ENCODE measurements around the gene MYPOP.
A peak's percentile ranks its signal among the peaks of the same experiment; 100 is the strongest.

The MYPOP gene

GRCh38 chr19:45862271-45862563 lies 40.2 kb downstream of the MYPOP start:
- peaks cover 7 to 28% of the 10 kb centered on the region in 2 donors for H3K27me3 Mint-ChIP-seq
- peaks cover 27% of the 10 kb centered on the region for H3K36me3 Mint-ChIP-seq (ENCODE audit: insufficient read depth)
- peak overlapping the region; percentile 89 to 96 for H3K4me3 Mint-ChIP-seq

DNA sequence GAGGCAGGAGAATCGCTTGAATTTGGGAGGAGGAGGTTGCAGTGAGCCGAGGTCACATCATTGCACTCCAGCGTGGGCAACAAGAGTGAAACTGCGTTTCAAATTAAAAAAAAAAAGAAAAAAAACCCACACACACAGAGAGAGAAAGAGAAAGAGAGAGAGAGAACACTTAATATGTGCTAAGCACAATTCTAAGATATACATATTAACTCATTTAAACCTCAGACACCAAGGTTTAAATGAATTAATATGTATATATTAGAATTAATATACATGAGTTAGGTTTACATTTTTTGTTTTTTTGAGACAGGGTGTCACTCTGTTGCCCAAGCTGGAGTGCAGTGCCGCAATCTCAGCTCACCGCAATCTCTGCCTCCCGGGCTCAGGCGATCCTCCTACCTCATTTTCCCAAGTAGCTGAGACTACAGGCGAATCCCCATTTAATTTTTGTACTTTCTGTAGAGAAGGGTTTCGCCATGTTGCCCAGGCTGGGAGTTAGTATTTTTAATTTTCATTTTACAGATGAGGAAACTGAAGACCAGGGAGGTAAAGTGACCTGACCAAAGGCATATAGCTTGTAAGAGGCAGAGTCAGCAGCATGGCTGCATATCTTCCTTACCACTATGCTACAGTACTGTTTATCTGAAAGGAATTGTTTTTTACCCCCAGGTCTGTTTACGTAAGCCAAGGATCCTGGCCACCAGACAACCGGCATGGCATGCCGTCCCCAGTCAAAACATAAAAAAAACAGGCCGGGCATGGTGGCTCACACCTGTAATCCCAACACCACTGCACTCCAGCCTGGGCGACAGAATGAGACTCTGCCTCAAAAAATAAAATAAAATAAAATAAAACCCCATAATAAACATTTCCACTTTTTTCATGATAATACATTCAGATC lies 41.8 kb downstream of the MYPOP start:
- Mint-ChIP-seq H3K9me3 (no peaks in the 10 kb centered on the region), H3K4me3 (peak overlapping the region; percentile 55 to 96), H3K27ac (no peak overlapping the region), H3K4me1 (ENCODE audit: low read depth in 2 of 2) (peaks cover 25 to 27% of the 10 kb centered on the region in 2 donors), H3K27me3 (peaks cover 7 to 24% of the 10 kb centered on the region in 2 donors), H3K36me3 (ENCODE audit: insufficient read depth) (peaks cover 35% of the 10 kb centered on the region)
- DNase-seq: no peak
- ATAC-seq (replicated peaks): no peak

More at GRCh38 chr19:45862271-45862563, 40.2 kb downstream of the MYPOP start:
- DNase-seq (peak in 1 of 3 experiments; percentile 27), ATAC-seq (replicated peaks) (no peak)
- peak overlapping the region; percentile 94 to 95 for H3K27ac Mint-ChIP-seq
- H3K4me1 Mint-ChIP-seq (ENCODE audit: low read depth in 2 of 2): peaks cover 24 to 27% of the 10 kb centered on the region in 2 donors
- H3K9me3 Mint-ChIP-seq: no peaks in the 10 kb centered on the region

- Mint-ChIP-seq H3K36me3 (ENCODE audit: insufficient read depth) (peaks cover 60% of the 10 kb centered on the region), H3K27ac (peak overlapping the region in 1 of 2 donors; percentile 76), H3K4me3 (no peak overlapping the region), H3K4me1 (ENCODE audit: low read depth in 2 of 2) (peaks cover 4 to 8% of the 10 kb centered on the region in 2 donors), H3K27me3 (no peaks in the 10 kb centered on the region), H3K9me3 (no peaks in the 10 kb centered on the region)
- ATAC-seq (replicated peaks) (no peak), DNase-seq (no peak)
Measured at GRCh38 chr19:45854167-45854778, 48.1 kb downstream of the MYPOP start.

GRCh38 chr19:45852983-45853382 lies 49.4 kb downstream of the MYPOP start:
- Mint-ChIP-seq H3K4me3 (no peak overlapping the region), H3K36me3 (ENCODE audit: insufficient read depth) (peaks cover 53% of the 10 kb centered on the region), H3K27ac (no peak overlapping the region), H3K27me3 (no peaks in the 10 kb centered on the region), H3K9me3 (no peaks in the 10 kb centered on the region), H3K4me1 (ENCODE audit: low read depth in 2 of 2) (peaks cover 0 to 8% of the 10 kb centered on the region in 2 donors)
- ATAC-seq (replicated peaks) (no peak), DNase-seq (no peak)

GRCh38 chr19:45852145-45852750 lies 50.2 kb downstream of the MYPOP start:
- H3K4me1 Mint-ChIP-seq (ENCODE audit: low read depth in 2 of 2): peaks cover 0 to 8% of the 10 kb centered on the region in 2 donors
- peaks cover 58% of the 10 kb centered on the region for H3K36me3 Mint-ChIP-seq (ENCODE audit: insufficient read depth)
- H3K27ac Mint-ChIP-seq: no peak overlapping the region
- no peak for ATAC-seq (replicated peaks)
- H3K9me3 Mint-ChIP-seq: no peaks in the 10 kb centered on the region
- H3K27me3 Mint-ChIP-seq: no peaks in the 10 kb centered on the region
- no peak for DNase-seq
- H3K4me3 Mint-ChIP-seq: no peak overlapping the region

- Mint-ChIP-seq H3K4me3 (no peak overlapping the region), H3K9me3 (no peaks in the 10 kb centered on the region), H3K27ac (no peak overlapping the region), H3K27me3 (no peaks in the 10 kb centered on the region), H3K36me3 (ENCODE audit: insufficient read depth) (peaks cover 70% of the 10 kb centered on the region), H3K4me1 (ENCODE audit: low read depth in 2 of 2) (peaks cover 0 to 17% of the 10 kb centered on the region in 2 donors)
- DNase-seq (no peak), ATAC-seq (replicated peaks) (no peak)
Measured at GRCh38 chr19:45848922-45849321, 53.5 kb downstream of the MYPOP start.

GRCh38 chr19:45847663-45848062 lies 54.8 kb downstream of the MYPOP start:
- Mint-ChIP-seq H3K9me3 (no peaks in the 10 kb centered on the region), H3K4me3 (no peak overlapping the region), H3K27me3 (no peaks in the 10 kb centered on the region), H3K36me3 (ENCODE audit: insufficient read depth) (peaks cover 75% of the 10 kb centered on the region), H3K27ac (peak overlapping the region in 1 of 2 donors; percentile 31), H3K4me1 (ENCODE audit: low read depth in 2 of 2) (peaks cover 0 to 14% of the 10 kb centered on the region in 2 donors)
- ATAC-seq (replicated peaks) (no peak), DNase-seq (no peak)

DNA sequence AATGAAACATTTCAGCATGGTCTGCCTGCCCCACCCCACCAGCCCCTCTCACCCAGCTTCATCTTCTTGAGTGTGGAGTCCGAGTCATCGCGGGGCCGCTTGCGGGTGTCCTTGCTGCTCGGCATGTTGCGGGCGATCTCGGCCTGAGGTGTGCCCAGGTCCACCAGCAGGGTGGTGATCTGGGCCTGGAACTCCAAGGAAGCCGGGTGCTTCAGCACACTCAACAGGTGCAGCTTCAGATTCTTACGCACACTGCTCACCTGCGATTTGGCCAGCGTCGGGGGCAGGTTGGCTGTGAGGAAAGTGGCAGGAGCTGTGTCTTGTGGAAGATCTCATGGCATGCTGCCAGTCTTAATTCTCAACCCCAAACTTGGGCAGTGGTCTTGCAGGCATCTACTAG lies 60.2 kb downstream of the MYPOP start:
- no peak overlapping the region for H3K27ac Mint-ChIP-seq
- ATAC-seq (replicated peaks): no peak
- H3K4me3 Mint-ChIP-seq: no peak overlapping the region
- DNase-seq: no peak
- H3K36me3 Mint-ChIP-seq (ENCODE audit: insufficient read depth): peaks cover 95% of the 10 kb centered on the region
- no peaks in the 10 kb centered on the region for H3K27me3 Mint-ChIP-seq
- peaks cover 0 to 17% of the 10 kb centered on the region in 2 donors for H3K4me1 Mint-ChIP-seq (ENCODE audit: low read depth in 2 of 2)
- H3K9me3 Mint-ChIP-seq: no peaks in the 10 kb centered on the region
